HG02678 (cell line): ENCODE data around the gene IL23A.
"Not testable (repeated sequence)": the region's sequence is repeated elsewhere in the genome, so short reads cannot be mapped to it uniquely, and the experiment has no call there.

Source experiments
- ATAC-seq: cut with Tn5 transposase; IDR thresholded peaks from one replicate; pipeline ENCODE4 v1.9.1; 2021; ENCODE audit warnings: mild to moderate bottlenecking, moderate library complexity; ENCODE audit not compliant: unreplicated experiment

The IL23A gene, protein sequence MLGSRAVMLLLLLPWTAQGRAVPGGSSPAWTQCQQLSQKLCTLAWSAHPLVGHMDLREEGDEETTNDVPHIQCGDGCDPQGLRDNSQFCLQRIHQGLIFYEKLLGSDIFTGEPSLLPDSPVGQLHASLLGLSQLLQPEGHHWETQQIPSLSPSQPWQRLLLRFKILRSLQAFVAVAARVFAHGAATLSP

DNA sequence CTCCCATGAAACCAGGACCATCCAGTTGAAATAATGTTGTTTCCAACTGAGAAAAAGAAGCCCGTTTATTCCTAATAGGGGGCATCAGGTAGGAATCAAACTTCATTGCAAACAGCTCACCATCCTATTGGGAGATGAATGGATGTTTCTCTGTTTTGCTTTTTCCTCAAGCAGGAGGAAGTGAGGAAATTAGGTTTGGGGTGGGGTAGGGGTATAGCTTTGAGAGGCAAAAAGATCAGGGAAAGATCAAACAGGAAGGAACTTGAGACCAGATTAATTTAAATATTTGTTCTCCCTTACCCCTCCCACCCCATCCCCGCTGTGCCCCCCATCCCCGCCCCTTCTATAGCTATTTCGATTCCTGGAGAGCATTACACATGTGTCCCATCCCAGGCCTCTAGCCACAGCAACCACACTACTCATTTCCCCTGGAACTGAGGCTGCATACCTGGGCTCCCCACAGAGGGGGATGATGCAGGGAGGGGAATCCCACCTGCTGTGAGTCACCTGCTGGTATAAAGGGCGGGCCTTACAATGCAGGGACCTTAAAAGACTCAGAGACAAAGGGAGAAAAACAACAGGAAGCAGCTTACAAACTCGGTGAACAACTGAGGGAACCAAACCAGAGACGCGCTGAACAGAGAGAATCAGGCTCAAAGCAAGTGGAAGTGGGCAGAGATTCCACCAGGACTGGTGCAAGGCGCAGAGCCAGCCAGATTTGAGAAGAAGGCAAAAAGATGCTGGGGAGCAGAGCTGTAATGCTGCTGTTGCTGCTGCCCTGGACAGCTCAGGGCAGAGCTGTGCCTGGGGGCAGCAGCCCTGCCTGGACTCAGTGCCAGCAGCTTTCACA is at the start of gene IL23A:
IL23A (plus strand) TSS at position 577 of the 850 bp plus-strand sequence; CDS start at position 738, 161 bp downstream.
- no peak for ATAC-seq

- no peak for ATAC-seq
Observed at GRCh38 chr12:56293795-56294194, 44.9 kb upstream of the IL23A start.

DNA sequence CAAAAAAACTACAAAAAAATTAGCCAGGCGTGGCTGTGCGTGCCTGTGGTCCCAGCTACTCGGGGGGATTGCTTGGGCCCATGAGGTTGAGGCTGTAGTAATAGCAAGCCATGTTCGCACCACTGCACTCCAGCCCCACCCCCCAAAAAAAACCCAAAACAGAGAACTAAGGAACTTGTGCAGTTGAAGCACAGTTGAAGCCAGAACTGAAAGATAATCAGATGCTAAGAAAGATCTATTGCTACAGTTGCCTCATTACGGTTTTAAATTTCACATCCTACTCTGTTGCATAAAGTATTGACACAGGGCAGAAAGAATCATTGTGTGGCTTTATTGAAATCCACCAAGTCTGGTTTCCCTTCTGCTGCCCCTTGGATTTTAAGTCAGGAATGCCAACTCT is 42.4 kb upstream of the IL23A start:
- ATAC-seq, result no peak

DNA sequence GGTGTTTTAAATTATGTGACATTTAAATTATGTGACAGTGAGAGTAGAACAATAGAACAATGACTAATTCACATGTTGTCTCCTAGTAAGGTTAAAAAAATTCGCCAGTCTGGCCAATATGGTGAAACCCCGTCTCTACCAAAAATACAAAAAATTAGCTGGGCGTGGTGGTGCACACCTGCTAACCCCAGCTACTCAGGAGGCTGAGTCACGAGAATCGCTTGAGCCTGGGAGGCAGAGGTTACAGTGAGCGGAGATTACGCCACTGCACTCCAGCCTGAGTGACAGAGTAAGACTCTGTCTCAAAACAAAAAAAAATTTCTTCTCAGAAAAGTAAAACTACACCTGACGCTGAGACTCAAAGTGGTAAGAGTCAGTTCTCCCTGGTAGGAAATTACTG is 41.3 kb upstream of the IL23A start:
- no peak for ATAC-seq

GRCh38 chr12:56298828-56299227 is 39.9 kb upstream of the IL23A start:
- ATAC-seq, result no peak

DNA sequence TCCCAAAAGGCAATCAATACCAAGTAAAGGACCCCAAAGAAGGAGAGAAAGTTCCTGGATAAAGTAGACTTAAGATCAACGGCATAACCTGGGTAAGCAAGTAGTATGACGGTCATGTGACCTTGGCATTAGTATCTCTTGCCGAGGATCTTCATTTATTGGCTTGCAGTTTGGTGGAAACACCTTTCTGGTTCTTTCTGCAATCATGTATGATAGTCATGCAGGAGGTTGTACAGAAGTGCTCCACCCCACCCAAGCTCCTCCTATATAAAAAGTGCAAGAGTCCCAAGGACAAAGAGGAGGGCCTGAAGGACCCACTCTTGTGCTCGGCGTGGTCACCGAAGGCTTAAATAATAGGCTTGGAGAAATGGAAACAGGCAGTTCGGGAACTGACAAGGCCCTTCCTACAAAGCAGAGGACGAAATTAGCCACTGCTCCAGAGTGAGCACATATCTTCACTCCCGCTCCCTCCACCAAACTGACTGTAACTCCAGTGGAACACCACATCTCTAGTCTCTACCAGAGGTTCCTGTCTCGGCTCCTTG is 39.3 kb upstream of the IL23A start:
- ATAC-seq, result no peak

DNA sequence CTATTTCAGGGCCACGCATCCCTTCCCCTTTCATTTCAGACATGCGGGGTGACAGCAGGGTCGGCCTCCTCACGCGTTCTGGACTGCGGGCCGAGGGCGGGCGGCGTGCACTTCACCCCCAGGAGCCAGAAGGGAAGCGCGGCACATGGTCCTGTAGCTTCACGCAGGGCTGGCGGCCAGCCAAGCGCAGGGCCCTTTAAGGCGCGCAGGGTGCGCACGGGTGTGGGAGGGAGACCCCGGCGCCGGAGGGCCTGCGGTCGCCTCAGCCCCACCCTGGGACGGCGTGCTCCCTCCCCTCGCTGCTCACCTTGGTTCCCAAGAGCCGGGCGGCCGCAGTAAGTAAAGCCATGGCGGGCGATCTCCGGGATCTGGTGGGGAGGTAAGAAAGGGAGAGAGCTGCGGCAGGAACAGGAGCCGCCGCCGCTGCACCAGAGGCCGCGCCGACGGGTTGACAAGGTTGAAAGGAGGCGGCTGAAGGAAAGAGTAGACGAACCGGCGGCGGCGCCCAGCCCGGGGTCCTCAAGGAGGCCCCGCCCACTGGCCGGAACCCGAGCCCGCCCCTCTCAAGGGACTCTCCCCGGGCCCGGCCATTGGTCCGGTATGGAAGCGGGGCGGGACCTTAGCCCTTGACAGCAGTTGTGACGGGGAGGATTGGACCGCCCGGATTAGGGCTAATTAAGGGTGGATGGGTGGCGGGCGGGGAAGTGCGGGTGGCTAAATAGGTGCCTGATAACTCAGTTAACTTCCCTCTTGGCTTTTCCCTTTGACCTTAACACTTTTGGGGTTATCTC is 38.6 kb upstream of the IL23A start, which contains the start of gene CS:
CS (minus strand) TSS at position 478 of the 791 bp plus-strand sequence; CDS start at position 349, 129 bp downstream.
- peak; percentile 91 for ATAC-seq

DNA sequence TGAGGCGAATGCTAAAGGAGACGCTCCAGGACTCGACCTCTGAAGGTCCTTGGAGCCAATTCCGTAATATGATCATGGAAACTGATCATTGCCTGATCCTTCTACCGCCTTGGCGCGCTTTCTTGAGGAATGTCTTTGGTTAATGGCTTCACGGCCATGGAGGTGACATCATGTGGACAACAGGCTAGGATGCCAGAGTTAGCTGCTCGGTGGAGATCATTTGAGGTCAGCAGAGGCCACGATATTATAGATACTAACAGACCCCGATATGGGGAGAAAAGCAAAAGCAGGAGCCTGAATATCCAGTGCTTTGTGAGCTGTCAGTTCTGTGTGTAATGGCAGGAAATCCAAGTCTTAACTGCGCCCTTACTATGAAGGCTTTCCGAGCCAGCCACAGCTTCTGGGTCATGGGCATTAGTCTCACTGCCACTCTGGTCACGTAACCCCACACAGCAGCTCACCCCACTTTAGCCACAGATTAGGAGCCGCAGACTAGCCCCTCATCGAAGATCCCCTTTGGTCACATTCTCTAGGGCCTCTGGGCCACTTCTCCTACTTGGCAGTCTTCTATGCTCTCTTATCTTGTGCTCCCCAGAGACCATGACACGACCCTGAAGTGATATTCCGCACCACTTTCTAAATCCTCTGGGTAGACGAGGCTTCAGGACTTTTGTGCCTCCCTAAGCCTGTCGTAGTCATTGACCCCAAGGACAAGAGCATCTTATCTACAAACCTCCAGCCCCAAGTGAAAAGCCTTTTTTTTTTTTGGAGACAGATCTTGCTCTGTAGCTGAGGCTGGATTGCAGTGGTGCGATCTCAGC is 37.8 kb upstream of the IL23A start:
- no peak for ATAC-seq

DNA sequence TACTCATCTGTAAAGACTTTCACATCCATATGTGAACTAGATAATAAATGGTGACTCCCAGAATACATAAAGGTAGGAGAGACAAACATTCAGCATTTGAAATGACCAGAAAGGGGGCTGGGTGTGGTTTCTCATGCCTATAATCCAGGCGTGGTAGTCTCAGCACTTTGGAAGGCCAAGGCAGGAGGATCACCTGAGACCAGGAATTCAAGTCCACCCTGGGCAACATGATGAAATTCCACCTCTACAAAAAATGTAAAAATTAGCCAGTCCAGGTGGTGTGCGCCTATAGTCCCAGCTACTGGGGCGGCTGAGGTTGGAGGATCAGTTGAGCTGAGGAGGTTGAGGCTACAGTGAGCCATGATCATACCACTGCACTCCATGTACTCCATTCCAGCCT is 34.4 kb upstream of the IL23A start:
- ATAC-seq, result no peak

DNA sequence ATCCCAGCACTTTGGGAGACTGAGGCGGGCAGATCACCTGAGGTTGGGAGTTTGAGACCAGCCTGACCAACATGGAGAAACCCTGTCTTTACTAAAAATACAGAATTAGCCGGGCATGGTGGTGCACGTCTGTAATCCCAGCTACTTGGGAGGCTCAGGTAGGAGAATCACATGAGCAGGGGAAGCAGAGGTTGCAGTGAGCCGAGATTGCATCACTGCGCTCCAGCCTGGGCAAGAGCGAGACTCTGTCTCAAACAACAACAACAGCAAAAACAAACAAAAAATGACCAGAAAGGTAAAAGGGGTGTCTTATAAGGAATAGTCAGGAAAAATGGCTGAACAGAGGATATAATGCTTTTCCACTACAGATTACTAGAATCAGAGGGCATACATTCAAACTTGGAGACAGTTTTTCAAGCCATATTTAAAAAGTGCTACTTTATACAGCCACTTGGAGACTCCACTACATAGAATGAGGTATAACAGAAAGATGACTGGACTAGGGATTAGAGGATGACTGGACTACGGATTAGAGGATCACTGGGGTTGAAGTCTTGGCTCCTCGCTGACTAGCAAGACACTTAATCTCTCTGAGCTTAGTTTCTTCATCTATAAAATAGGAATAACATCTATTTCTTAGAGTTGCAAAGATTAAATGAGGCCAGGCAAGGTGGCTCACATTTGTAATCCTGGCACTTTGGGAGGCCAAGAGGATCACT is 33.7 kb upstream of the IL23A start:
- ATAC-seq, result no peak

DNA sequence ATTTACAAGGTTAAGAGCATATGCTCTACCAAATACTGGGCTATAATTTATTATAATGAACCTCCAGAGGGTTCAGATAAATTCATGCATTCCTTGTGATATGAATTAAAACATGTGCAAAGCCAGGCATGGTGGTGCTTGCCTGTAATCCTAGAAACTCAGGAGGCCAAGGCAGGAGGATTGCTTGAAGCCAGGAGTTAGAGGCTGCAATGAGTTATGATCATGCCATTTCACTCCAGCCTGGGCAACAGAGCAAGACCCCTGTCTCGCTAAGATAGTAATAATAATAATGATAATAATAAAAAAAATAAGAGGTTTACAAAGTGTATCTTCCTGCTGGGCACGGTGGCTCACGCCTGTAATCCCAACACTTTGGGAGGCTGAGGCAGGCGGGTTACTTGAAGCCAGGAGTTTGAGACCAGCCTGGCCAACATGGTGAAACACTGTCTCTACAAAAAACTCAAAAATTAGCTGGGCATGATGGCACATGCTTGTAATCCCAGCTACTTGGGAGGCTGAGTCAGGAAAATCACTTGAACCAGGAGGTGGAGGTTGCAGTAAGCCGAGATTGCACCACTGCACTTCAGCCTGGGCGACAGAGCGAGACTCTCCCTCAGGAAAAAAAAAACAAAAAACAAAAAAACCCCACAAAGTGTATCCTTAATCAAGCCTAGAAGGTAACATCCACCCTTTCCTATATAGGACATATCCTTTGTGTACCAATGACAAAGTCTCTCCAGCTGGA is 31.3 kb upstream of the IL23A start:
- ATAC-seq, result no peak

DNA sequence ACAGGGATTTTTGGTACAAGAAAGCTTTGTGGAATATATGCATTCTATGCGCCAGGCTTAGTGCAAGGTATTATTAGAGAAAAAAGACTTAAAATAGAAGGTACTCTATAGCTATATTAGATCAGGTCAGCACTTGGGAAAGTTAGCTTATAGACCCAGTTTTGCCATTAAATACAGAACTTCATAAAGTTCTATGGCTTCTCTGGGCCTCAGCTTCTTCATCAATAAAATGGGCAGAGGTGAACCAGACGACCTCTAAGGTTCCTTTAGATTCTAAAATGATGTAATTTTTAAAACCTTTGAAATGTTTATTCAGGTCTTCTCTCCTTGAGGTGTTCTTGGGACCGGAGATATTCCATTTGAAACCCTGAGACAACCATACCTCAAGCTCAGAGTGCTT is 30.0 kb upstream of the IL23A start:
- ATAC-seq, result no peak

- no peak for ATAC-seq
Observed at GRCh38 chr12:56311003-56311402, 27.7 kb upstream of the IL23A start.

DNA sequence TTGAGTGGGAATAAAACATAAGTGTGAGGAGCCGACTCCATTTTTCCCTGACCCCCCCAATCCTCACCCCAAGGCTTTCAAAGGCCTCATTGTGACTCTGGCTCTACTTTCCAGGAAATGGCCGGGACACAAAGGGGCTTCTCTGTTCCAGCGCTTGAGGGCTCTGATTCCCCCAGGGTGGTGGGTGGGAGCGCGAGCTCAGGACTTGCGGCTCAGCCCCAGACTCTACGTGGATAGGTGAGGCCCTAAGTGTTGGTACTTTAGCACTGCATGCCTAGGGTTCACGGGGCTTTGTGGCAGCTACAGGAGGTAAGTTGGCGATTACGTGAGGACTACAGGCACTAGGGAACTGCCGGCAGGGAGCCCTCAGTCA is 23.4 kb upstream of the IL23A start:
- ATAC-seq, result no peak

DNA sequence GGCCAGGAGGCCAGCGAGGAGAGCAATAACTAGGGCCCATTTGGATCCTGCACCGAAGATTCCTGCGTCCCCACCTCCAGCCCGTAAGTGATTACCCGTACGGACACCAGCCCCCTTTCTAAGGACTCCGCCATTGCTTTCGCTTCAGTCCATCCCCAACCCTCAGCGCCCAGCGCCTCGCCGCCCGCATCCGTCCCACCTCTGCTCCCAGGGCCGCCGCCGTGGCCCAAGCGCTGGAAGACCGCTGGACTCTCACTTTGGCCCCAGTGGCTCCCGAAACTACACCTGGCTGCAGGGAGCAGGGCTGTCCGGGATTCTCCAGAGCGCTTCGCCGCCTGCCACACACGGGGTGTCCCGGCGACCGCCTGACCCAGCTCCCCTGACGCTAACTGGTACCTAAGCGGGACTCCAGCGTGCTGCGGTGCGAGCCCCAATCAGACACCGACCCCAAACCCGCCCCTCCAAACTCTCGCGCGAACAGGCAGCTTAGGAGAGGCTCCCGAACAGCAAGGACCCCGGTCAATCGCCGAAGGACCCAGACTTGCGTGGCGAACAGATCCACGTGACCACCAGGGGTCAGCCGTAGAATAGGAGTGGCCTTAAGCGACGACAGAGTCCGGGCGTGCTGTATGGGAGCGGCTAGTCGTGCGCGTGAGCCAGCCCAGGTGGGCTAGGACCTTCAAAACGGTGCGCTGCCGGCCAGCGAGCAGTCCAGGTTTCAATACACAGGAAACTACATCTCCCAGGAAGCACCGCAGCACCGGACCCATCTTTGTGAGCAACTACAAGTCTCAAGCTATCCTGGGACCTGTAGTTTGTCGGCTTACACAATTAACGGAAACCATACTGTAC is 22.8 kb upstream of the IL23A start, which contains the start of gene CNPY2:
CNPY2 (minus strand) TSS at position 367 of the 852 bp plus-strand sequence. CDS start 771 bp downstream, outside the sequence.
- peak; percentile 90 for ATAC-seq

DNA sequence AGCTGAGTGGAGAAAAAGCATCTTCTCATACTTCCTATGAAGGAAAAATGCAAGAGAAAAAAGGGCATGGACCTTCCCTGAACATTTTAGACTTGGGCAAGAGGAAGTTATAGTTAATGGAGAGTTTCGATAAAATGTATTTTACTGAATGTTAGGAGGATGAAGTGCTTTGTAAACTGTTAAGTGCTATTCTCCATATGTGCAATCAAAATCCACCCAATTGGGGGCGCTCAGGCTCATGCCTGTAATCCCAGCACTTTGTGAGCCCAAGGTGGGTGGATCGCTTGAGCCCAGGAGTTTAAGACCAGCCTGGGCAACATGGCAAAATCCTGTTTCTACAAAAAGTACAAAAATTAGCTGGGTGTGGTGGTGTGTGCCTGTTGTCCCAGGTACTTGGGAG is 21.0 kb upstream of the IL23A start:
- no peak for ATAC-seq

GRCh38 chr12:56321027-56321426 is 17.7 kb upstream of the IL23A start:
- ATAC-seq, result no peak

- ATAC-seq, result not testable (repeated sequence)
Observed at GRCh38 chr12:56321610-56322009, 17.1 kb upstream of the IL23A start.
